WTC11 (cell line): Measurements from ENCODE around the gene UGT2B17.

Experiments
- CBFB ChIP-seq: sonication (generic); formaldehyde crosslinking; IDR thresholded peaks from 2 replicates; pipeline ENCODE4 v1.8.1; 2022; ENCODE audit warnings: mild to moderate bottlenecking, low read depth, missing genetic modification reagents
- CREB1 ChIP-seq: sonication (generic); formaldehyde crosslinking; IDR thresholded peaks from 2 replicates; pipeline ENCODE4 v1.8.0; 2023; ENCODE audit warnings: mild to moderate bottlenecking, missing genetic modification reagents
- CTCF ChIP-seq: fragments of 200-600 bp; IDR thresholded peaks from 2 replicates; pipeline ENCODE4 v1.8.0; 2022; ENCODE audit warnings: antibody characterized with exemption
- KAT7 ChIP-seq: sonication (generic); formaldehyde crosslinking; IDR thresholded peaks from 2 replicates; pipeline ENCODE4 v1.8.1; 2023; ENCODE audit warnings: missing genetic modification reagents, mild to moderate bottlenecking, borderline replicate concordance
- MAX ChIP-seq: sonication (generic); formaldehyde crosslinking; IDR thresholded peaks from 2 replicates; pipeline ENCODE4 v1.8.0; 2022; ENCODE audit warnings: mild to moderate bottlenecking, missing genetic modification reagents
- SMAD4 ChIP-seq: sonication (generic); formaldehyde crosslinking; IDR thresholded peaks from 2 replicates; pipeline ENCODE4 v1.8.0; 2022; ENCODE audit warnings: mild to moderate bottlenecking, missing genetic modification reagents
- SP1 ChIP-seq: sonication (generic); formaldehyde crosslinking; conservative IDR thresholded peaks from 2 replicates; pipeline ENCODE4 v1.8.1; 2022; ENCODE audit warnings: missing genetic modification reagents
- ZNF121 ChIP-seq: sonication (generic); formaldehyde crosslinking; IDR thresholded peaks from 2 replicates; pipeline ENCODE4 v1.8.0; 2023; ENCODE audit warnings: missing genetic modification reagents
- TF ChIP-seq, protein P1 (sequence below): sonication (generic); formaldehyde crosslinking; IDR thresholded peaks from 2 replicates; pipeline ENCODE4 v1.8.1; 2023; ENCODE audit warnings: mild to moderate bottlenecking, missing genetic modification reagents
- TF ChIP-seq, protein P2 (sequence below): sonication (generic); formaldehyde crosslinking; IDR thresholded peaks from 2 replicates; pipeline ENCODE4 v1.8.1; 2023; ENCODE audit warnings: mild to moderate bottlenecking, missing genetic modification reagents, moderate library complexity

- no peak for TF ChIP-seq CTCF
- TF ChIP-seq, protein P1, sequence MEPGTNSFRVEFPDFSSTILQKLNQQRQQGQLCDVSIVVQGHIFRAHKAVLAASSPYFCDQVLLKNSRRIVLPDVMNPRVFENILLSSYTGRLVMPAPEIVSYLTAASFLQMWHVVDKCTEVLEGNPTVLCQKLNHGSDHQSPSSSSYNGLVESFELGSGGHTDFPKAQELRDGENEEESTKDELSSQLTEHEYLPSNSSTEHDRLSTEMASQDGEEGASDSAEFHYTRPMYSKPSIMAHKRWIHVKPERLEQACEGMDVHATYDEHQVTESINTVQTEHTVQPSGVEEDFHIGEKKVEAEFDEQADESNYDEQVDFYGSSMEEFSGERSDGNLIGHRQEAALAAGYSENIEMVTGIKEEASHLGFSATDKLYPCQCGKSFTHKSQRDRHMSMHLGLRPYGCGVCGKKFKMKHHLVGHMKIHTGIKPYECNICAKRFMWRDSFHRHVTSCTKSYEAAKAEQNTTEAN (CRISPR knock-in tag), result no peak
- TF ChIP-seq MAX (CRISPR knock-in tag), result no peak
- no peak for TF ChIP-seq SMAD4 (CRISPR knock-in tag)
- no peak for TF ChIP-seq CBFB (CRISPR knock-in tag)
- TF ChIP-seq, protein P2, sequence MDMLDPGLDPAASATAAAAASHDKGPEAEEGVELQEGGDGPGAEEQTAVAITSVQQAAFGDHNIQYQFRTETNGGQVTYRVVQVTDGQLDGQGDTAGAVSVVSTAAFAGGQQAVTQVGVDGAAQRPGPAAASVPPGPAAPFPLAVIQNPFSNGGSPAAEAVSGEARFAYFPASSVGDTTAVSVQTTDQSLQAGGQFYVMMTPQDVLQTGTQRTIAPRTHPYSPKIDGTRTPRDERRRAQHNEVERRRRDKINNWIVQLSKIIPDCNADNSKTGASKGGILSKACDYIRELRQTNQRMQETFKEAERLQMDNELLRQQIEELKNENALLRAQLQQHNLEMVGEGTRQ (CRISPR knock-in tag), result no peak
- no peak for TF ChIP-seq ZNF121 (CRISPR knock-in tag)
- TF ChIP-seq CREB1 (CRISPR knock-in tag), result no peak
- TF ChIP-seq KAT7 (CRISPR knock-in tag), result no peak
- TF ChIP-seq SP1 (CRISPR knock-in tag), result no peak
These were observed 5.5 kb upstream of the UGT2B17 start for GRCh38 chr4:68581383-68582338.
